HG03159 (cell line): Measurements from ENCODE around the gene ECPAS.
"Not testable (repeated sequence)": the region's sequence is repeated elsewhere in the genome, so short reads cannot be mapped to it uniquely, and the experiment has no call there.

Experiments used
- ATAC-seq: cut with Tn5 transposase; IDR thresholded peaks from one replicate; pipeline ENCODE4 v1.9.1; 2021; ENCODE audit warnings: mild to moderate bottlenecking, moderate library complexity; ENCODE audit not compliant: unreplicated experiment

Gene ECPAS

DNA sequence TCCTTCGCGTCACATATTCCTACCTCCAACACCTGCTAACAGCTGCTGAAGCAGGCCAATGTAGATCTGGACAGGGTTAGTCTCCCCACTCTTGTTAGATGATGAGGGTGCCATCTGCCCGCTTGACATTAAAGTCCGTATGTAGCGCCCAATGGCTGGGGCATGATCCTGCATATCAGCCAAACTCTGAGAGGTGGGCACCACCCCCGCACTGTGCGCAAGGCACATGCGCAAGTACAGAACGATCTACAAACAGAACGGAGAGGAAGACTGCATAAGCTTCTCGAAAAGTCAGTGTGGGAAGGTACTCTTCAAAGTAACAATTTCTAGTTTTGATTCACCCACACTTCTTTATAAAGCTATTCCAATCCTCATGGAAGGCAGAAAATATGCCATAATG is 69.8 kb downstream of the ECPAS start:
- no peak for ATAC-seq

DNA sequence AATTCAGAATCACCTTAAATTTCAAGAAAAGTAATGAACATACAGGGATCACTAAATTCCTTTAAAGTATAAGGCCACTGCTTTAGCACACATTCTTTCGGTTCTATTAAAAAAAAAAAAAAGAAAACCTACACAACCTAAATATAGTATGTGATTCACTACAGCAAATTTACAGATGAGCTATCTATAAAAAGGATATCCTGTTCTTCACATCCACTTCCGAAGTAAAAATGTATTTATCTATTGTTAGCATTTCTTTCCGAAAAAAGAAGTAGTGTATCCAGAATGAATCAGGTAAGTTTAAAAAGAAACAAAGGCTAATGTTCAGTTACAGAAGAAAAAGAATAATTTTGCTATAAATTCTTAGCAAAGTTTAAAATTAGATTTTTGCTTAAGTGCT is 70.2 kb downstream of the ECPAS start:
- no peak for ATAC-seq

DNA sequence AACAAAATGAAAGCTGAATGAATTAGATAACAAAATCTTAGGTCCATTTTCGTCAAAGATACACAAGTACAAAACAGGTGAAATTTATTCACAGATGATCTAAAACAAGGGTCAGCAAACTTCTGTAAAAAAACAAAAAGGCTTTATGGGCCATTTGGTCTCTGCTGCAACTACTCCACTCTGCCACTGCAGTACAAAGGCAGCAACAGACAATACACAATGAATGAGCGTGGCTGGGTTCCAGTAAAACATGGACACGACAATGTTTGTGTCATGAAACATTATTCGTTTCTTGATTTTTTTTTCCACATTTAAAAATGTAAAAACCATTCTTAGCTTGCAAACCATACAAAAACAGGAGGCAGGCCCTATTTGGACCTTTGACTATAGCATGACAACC is 71.9 kb downstream of the ECPAS start:
- ATAC-seq, result no peak

DNA sequence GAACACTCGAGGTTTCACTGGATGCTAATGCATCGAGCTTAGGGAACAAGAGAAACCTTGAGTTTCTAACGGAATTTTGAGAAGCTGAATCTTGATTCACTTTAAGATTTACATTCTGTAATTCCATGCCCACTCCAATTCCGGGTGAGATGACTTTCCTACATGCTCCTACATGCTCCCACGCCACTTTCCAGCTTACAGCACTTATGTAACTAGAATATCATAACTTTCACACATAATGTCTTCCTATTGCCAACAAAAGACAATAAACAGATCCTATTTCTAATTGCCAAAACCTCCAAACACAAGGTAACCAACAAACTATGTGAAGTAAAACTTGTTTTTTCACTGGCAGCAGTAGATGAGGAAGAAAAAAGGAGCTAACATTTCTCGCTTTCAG is 72.9 kb downstream of the ECPAS start:
- no peak for ATAC-seq

DNA sequence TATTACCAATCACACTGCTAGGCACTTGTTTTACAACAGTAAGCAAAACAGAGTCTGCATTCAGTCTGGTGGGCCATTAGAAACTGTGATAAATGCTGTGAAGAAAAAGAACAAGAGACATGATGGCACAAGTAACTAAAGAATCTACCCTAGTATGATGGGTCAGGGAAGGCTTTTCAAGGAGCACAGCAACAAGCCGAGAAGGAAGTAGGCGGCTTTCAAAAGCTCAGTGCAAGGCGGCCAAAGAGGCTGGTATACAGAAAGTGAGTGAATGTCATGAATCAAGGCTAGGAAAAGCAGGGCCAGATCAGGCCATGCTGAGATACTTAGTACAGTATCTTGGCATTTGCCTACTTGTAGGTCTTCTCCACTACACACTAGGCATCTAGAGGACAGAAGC is 76.4 kb downstream of the ECPAS start:
- ATAC-seq, result no peak

DNA sequence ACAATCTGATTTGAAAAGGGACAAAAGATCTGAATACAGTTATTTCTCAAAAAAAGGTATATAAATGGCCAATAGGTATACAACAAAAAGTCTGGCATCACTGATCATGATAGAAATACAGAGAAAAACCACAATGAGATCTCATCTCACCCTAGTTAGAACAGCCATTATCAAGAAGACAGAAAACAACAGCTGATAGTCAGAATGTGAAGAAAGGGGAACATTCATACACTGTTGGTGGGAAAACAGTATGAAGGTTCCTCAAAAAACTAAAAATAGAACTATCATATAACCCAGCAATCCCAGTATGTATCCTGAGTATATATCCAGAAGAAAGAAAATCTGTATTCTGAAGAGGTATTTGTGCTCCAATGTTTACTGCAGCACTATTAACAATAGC is 78.5 kb downstream of the ECPAS start:
- ATAC-seq, result no peak

DNA sequence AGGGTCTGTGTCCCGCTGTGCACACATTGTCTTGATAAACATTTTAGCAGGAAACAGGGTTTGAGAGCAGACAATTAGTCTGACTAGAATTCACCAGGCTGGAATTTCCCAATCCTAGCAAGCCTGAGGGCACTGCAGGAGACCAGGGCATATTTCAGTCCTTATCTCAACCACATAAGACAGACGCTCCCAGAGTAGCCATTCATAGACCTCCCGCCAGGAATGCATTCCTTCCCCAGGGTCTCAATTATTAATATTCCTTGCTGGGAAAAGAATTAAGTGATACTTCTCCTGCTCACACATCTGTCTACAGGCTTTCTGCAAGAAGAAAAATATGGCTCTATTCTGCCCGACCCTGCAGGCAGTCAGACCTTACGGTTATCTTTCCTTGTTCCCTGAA is 82.7 kb downstream of the ECPAS start:
- ATAC-seq, result not testable (repeated sequence)

DNA sequence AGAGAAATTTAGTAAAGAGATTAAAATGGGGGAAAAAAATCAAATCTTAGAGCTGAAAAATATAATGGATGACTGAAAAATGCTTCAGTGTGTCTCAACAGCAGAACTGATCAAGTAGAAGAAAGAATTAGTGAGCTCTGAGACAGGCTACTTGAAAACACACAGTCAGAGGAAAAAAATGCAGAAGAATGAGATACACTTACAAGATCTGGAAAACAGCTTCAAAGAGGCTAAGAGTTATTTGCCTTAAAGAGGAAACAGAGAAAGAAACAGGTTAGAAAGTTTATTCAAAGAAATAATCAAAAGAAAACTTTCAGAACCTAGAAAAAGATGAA is 83.7 kb downstream of the ECPAS start:
- ATAC-seq, result no peak

DNA sequence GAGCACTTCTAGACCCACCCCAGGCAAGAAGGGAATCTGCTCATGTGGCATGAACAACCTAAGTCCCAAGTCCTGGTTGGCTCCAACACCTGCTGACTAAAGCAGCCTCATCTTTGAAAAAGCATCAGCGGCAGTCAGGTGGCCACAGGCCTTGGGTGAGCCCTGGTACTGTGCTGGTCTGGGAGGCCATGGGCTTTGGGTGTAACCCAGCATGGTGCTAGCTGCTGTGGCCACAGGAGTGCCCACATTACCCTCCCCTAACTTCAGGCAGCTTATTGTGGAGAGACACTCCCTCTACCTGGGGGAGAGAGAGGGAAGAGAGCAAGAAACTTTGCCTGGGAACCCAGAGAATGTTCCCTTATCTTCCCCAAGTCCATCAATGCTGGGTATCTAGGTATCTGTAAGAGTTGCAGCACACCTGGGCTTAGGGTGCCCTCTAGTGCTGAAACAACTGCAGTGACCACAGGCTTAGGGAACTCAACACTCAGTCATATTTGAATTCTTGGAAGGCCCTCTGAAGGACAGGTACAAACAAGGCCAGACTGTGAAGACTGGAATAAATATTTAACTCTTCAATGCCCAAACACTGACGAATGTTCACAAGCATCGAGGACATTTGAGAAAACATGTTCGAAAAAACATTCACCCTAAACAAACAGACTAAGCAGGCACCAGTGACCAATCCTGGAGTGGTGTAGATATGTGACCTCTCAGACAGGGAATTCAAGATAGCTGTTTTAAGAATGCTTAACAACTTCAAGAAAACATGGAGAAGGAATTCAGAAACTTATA is 84.2 kb downstream of the ECPAS start:
- no peak for ATAC-seq

DNA sequence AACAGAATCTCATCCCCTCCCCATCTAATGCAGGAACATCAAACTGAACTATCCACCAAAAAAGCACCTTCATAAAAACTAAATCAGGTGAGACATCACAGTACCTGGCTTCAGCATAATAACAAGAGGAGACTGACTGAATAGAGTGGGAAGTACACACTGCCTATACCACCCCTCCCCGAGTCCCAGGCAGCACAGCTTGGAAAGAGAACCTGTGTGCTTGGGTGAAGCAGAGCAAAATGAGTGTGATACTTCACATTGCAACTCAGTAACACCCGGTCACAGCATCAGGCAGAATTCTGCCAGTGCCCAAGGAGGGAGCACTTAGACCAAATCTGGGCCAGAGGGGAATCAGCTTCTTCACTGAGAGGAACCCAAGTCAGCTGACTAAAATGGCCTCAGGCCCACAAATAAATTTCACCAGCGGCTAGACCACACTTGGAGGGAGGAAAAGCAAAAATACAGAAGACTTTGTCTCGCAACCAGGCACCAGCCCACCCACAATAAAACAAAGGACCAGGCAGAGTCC is 84.9 kb downstream of the ECPAS start:
- ATAC-seq, result no peak

DNA sequence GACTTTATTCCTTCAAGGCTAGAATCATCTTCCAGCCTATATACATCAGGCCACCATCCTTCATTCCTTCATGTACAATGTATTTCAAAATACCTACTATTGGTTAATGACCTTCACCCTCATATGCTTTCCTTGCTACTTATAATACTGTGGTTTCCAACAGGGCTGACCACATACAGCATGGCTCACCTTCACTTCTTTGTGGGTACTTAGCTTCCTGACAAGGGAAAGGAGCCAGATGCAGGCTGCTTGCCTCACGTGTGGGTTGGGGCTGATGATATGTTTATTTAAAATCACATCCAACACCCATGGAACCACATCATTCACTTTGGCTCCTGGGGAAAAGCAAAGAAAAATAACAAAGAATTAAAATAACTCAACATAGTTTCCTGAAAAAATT is 90.2 kb downstream of the ECPAS start:
- no peak for ATAC-seq

DNA sequence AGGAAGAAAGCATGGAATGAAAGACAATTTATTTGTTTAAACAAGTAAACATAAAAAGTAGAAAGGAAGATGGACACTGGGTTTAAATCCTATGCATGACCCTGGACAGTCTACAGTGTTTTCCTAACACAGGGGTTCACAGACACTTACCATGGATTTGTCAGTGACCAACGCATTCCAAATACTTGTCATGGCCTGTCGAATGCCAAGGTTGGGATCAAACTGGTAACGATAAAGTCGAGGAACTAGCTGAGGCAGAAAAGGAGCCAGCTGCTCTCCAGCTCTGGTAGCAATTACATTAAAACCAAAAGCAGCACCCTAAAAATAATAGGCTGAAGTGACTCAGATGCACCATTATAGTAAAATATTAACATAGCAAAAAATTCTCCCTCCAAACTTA is 94.8 kb downstream of the ECPAS start:
- no peak for ATAC-seq

DNA sequence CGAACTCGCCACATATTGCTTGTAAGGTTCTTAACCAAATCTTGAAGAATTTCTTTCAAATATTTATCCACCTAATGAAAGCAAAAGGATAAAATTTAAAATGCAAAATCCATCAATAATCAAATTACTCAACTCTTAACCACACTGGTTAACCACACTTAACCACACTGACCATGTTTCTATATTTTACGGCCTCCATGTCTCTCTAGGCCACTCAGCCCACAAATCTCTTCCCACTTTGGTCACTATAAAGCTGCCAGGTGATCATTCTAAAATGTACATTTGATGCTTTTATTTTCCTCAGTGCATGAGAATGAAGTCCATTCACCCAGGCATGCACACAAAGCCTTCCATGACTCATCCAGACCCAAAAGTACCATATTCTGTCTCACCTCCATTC is 97.8 kb downstream of the ECPAS start:
- ATAC-seq, result no peak

DNA sequence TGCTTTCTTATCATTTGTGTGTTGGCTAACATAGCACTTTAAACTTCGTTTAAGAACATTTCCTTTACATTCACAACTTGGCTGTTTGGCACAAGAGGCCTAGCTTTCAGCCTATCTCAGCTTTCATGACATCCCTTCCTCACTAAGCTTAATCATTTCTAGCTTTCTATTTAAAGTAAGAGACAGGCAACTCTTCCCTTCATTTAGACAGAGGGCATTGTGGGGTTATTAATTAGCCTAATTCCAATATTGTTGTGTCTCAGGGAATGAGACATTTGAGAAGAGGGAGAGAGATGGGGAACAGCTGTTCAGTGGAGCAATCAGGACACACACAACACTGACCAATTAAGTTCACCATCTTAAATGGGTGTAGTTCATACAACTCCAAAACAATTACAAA is 103.2 kb downstream of the ECPAS start:
- ATAC-seq, result no peak

DNA sequence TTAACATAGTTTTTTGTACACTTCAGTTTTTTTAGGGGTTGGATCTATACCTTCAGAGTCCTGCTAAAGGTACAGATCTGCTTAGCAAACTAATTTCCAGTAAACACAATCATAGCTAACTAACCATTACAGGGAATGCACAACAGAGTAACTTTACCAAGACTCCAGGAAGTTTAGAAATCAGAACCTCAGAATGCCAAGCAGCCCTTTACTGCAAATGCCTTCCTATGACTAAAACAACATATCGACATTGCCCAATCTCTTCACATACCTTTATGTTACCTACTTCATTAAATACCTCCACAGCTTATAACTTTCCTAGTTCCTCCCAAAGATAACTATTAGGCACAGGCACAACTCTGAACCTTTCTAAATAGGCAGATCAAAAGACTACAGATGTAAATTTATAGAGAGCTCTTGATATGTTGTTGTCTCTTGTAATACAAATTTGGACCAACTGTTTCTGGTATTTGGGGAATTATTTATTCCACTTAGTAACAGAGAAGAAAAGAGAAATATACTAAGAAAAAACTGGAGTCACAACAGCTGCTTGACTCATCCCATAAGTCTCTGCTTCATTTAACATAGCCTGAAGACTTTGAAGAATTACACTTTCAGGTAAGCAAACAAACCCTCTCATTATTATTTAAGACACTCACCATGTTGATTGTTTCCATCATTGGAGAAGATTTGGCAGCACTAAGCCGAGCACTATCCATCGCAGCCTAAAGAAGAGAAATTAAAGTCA is 108.2 kb downstream of the ECPAS start:
- ATAC-seq, result no peak

DNA sequence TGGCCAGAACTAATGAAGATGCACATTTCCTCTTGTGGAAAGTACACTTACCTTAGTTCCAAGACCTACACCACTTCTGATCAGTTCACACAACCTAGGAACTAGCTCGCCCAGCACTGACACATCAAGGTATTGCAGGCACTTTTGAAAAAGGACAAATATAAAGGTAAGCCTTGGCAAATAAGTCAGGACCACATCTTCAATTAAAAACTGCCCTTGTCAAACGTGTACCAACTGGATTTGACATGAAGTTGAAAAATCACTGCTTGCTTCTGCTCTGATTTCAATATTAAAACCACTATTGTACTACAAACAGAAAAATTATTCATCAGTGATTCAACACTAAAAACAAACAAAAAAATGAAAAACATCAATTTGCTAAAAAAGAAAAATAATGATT is 109.1 kb downstream of the ECPAS start:
- ATAC-seq, result no peak

DNA sequence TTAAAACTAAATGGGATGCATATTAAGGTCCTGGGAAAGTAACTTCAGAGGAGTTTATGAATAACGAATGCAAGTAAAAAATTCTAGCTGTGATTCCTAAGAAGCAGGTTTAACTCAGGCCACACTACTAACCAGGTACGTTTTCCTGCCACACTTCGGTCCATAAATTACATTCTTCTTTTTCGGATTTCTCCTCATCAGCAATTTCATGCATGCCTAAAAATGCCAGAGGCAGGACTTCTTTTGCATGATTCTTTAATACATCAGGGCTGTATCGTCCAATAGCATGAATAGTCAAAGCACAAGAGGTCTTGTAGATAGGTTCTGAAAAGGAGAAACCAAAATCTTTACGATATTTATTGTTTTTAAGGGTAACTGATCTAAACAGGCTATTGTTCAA is 111.9 kb downstream of the ECPAS start:
- no peak for ATAC-seq

DNA sequence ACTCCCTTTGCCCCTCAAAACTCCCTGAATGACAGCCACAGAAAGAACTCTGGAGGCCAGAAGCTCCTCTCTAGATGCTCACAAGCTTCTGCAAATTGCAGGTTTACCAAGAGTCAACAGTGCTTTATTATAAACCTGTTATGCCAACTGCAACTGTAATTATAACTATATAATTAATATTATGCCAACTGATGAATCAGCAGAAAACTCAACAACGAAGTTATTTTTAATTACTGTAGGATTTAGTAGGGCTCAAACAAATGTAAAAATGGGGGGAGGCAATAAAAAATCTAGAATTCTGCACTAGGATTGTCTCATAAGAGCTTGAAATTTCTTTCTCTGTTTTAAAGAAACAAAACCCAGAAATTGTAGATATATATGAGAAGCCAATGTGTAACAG is 117.2 kb downstream of the ECPAS start:
- ATAC-seq, result no peak

DNA sequence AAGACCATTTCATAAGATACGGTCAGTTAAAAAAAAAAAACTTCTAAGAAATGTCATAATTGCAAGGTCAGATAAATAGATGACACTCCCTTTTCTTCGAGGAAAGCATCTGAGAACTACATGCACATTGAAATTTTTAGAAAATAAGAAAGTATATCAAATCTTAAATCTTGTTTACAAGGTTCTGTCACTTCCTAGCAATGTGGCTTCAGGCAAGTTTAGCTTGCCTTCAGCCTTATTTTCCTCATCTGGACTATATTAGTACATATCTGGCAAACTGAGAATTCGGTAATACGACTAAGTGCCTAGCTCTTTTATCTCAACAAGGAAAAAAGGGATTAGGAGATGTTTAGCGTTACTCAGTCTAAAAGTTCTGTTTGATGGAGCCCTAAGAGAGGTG is 121.7 kb downstream of the ECPAS start:
- ATAC-seq, result no peak

DNA sequence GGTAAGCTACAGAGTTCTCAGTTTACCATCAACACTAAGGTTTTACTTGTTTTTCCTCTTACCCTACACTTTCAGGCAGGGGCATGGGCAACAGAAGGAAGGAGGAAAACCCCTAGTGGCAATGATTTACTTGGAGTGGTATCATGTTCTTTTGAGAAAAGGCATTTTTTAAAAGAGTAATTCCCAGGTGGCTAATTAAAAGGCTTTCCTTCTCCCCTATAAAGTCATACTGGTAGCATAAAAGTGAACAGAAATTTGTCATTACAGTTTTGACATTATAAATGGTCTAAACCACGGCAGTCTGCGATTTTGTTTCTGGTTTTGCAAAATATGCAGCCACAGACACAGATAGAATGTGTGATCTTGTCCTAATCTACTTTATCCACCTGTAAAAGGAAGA is 123.3 kb downstream of the ECPAS start:
- ATAC-seq, result peak; percentile 45

DNA sequence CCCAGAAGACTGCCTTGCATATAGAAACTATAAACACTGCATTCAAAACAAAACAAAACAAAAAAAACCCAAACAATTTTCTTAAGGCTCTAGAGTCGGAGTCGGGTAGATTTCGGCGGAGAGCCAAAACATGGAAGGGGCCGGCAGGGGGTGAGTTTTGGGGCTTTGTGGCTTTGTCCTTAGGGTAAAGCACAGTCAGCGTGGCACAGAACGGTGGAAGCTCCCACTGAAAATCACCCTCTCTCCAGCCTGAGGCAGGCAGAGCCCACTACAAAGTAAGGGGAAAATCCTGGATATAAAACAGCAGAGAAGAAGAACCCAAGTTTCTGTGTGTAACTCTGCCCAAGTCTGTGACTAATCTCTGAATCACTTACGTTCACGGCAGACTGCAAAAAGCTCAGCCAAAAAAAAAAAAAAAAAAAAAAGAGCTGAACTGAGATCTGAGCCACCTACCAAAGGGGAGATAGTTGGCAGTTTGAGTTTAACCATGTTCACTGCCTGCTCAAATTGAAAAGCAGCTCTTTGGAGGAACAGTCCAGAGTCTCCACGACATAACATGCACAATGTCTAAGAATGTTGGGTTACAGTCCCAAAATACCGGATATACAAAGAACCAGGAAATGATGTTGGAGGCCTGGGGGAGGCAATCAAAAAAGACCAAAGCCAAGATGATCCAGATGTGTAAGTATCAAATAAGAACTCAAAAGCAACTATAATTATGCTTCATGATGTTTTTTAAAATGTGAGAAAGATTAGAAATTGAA is 127.5 kb downstream of the ECPAS start:
- ATAC-seq, result no peak

DNA sequence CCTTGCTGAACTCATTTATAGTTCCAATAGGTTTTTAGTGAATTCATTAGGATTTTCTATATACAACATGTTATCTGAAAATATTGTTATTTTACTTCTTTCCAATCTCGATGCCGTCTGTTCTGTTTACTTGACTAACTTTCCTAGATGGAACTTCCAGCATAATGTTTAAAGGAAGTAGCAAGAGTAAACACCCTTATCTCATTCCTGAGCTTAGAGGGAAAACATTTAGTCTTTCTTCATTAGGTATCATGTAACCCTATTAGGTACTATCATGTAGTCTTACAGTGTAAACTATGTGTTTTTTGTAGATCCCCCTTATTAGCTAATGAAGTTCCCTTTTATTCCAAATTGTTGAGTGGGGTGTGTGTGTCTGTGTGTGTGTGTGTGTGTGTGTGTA is 131.6 kb downstream of the ECPAS start:
- ATAC-seq, result no peak
